ENCODE measurements around the gene ZDHHC8.
A peak's percentile ranks its signal among the peaks of the same experiment; 100 is the strongest.

Gene ZDHHC8, protein sequence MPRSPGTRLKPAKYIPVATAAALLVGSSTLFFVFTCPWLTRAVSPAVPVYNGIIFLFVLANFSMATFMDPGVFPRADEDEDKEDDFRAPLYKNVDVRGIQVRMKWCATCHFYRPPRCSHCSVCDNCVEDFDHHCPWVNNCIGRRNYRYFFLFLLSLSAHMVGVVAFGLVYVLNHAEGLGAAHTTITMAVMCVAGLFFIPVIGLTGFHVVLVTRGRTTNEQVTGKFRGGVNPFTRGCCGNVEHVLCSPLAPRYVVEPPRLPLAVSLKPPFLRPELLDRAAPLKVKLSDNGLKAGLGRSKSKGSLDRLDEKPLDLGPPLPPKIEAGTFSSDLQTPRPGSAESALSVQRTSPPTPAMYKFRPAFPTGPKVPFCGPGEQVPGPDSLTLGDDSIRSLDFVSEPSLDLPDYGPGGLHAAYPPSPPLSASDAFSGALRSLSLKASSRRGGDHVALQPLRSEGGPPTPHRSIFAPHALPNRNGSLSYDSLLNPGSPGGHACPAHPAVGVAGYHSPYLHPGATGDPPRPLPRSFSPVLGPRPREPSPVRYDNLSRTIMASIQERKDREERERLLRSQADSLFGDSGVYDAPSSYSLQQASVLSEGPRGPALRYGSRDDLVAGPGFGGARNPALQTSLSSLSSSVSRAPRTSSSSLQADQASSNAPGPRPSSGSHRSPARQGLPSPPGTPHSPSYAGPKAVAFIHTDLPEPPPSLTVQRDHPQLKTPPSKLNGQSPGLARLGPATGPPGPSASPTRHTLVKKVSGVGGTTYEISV

DNA sequence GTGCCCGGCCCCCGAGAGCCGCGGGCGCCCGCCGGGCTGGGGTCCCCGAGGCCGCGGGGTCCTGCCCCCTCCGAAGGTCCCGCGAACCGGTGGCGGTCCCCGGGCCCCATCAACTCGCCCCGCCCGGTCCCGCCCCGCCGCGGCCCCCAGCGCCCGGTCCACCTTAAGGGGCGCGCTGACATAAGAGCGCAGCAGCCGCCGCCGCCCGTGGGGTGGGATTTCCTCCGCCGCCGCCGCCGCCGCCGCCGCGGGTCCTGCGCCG is at the start of gene ZDHHC8:
TSS of gene ZDHHC8 (plus strand) at position 208 of the 262 bp plus-strand sequence. CDS start 144 bp downstream, outside the sequence.
- TF ChIP-seq GATA1 (IDR thresholded peaks at IDR 0.05; ENCODE audit: low read depth, low read length) (no peak), POLR2A (IDR thresholded peaks at IDR 0.05; ENCODE audit: low read length) (no peak)
- DNase-seq = peak in 1 of 2 experiments; percentile 43

DNA sequence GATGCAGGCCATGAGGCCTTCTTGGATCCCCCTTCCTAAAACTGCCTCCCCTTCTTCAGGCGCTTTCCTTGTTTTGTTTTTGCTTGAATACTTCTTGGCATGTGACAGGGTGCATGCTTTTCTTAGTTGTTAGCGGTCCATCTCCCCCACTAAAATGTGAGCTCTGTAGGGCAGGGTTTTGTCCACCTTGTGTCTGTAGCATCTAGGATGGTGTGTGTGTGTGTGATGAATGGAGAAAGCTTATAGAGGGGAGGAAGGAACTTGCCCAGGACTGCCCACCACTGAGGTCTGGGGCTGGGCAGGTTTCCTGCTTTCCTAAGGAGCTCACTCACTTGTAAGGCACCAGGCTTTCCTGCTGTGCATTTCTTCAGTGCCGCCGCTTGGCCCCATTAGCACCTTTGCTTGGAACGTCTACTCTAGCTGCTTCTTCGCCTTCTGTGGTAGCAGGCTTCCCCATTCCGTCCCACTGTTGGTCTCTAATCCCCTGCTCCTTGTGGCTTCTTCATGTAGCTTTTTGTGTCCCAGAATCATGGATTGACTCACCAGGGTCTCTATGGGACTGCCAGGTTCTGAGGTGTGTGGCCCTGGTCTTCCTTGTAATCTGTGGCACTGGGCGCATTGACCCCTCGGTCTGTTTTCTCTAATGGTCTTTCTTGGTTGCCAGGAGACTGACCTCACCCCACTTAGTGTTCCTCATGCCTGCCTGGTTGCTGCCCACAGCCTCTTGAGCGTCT is 48.3 kb upstream of the ZDHHC8 start:
- TF ChIP-seq GATA1 (IDR thresholded peaks at IDR 0.05; ENCODE audit: low read depth, low read length) (no peak), POLR2A (IDR thresholded peaks at IDR 0.05; ENCODE audit: low read length) (no peak)
- no peak for DNase-seq

DNA sequence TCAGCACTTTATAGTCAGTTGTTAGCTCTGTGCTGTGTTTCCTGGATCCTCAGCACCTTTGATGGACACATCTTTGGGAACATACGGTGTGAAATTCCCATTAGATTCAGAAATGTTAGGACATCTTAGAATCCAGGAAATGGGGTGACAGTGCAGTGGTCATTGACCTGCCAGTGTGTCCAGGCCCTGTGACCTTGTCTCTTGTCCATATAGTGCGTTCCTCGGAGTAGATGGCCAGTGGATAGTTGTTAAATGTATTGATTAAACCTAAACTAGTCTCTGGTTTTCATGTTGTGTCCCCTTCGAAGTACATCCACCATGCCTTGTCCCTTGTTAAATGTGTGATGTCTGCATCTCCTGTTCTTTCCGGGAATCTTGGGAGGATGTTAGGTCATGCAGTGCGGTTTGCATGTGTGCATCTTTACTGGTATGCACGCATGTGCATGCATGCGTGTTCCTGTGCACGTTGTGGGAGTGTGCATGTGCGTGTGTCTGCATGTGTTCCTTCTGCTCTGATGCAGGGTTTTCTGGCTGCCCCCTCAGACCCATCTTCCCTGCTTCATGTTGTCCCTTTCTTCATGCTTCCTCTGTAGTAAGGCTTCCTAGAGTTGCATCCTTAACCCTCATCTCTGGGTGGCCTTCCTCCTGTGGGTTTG is 47.6 kb upstream of the ZDHHC8 start:
- TF ChIP-seq GATA1 (IDR thresholded peaks at IDR 0.05; ENCODE audit: low read depth, low read length) = no peak
- no peak for TF ChIP-seq POLR2A (IDR thresholded peaks at IDR 0.05; ENCODE audit: low read length)
- DNase-seq = no peak

DNA sequence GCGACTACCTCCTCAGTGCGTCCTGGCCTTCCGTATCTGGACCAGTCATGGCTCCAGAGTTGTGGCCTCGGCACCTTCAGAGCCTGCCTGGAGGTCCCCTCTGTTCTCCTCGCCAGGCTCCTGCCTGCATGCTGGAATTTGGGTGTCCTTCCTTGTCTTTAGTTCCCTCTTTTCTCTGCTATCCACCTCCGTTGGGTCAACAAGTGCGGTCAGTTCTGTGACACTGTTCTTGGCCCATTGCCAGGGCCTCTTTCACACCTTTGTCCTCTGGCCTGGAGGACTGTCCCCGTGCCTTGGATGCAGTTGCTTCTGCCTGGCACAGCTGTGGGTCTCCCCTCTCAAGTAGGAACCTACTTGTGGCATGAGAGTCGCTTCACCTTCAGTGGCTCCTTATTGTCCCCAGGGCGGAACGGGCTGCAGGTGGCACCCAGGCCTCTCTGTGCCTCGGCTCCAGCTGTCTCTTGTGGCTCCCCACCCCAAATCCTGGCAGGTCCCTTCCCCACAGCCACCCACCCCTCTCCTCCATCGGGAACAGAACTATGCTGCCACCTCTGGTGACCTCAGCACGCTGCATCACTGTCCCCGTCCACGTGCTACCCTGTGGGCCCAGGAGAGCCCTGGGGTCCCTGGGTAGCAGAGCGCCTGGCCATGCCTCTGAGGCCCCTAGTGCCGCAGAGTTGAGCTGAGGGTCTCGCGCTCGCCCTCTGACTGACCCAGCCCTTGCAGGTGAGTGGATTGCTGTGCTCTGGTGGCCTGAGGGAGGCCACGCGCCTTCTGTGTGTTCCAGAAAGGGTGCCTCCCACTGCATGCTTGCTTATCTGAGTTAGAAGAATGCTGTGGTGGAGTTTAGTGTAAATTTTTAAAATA is 46.8 kb upstream of the ZDHHC8 start:
- no peak for TF ChIP-seq GATA1 (IDR thresholded peaks at IDR 0.05; ENCODE audit: low read depth, low read length)
- peak; percentile 36 to 43 for DNase-seq

DNA sequence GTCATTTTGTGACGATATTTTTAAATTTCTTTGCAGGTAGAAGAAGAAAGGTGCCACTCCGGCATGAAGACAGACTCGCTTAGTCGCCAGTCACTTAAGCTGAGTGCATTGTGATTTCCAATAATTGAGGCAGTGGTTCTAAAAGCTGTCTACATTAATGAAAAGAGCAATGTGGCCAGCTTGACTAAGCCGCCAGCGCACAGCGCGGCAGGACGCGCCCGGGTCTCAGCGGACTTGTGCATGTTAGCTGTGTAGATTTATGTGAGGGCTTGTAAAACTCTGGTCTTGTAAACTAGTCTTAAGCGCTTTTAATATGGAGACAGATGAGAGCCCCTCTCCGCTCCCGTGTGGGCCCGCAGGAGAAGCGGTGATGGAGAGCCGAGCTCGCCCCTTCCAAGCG is 46.0 kb upstream of the ZDHHC8 start:
- no peak for DNase-seq
- TF ChIP-seq GATA1 (IDR thresholded peaks at IDR 0.05; ENCODE audit: low read depth, low read length) = no peak
- no peak for TF ChIP-seq POLR2A (IDR thresholded peaks at IDR 0.05; ENCODE audit: low read length)

DNA sequence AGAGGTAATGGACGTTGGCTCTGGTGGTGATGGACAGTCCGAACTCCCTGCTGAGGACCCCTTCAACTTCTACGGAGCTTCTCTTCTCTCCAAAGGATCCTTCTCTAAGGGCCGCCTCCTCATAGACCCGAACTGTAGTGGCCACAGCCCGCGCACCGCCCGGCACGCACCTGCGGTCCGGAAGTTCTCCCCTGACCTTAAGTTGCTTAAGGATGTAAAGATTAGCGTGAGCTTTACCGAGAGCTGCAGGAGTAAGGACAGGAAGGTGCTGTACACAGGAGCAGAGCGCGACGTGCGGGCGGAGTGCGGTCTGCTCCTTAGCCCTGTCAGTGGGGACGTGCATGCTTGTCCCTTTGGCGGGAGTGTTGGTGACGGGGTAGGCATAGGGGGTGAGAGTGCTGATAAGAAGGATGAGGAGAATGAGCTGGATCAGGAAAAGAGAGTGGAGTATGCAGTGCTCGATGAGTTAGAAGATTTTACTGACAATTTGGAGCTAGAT is 45.5 kb upstream of the ZDHHC8 start:
- no peak for DNase-seq
- TF ChIP-seq POLR2A (IDR thresholded peaks at IDR 0.05; ENCODE audit: low read length) (no peak), GATA1 (IDR thresholded peaks at IDR 0.05; ENCODE audit: low read depth, low read length) (no peak)

DNA sequence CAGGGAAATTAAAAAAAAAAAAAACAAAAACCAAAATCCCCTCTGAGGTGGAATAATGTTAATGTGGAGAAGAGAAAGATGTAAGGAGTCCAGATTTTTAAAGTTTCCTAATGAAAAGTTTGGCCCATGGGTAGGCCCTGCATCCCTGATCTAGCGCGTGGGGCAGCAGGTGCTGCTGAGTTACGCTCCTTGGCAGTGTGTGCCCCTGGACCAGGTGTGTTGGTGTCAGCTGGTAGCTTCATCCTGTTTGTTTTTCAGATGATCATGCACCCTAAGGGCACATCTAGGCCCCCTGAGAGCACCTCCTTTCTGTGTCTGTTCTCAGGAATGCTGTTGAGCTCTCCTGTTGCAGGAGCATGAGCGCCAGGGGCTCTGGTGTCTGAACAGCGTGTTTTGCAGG is 44.8 kb upstream of the ZDHHC8 start:
- no peak for DNase-seq
- TF ChIP-seq POLR2A (IDR thresholded peaks at IDR 0.05; ENCODE audit: low read length) (no peak), GATA1 (IDR thresholded peaks at IDR 0.05; ENCODE audit: low read depth, low read length) (no peak)

DNA sequence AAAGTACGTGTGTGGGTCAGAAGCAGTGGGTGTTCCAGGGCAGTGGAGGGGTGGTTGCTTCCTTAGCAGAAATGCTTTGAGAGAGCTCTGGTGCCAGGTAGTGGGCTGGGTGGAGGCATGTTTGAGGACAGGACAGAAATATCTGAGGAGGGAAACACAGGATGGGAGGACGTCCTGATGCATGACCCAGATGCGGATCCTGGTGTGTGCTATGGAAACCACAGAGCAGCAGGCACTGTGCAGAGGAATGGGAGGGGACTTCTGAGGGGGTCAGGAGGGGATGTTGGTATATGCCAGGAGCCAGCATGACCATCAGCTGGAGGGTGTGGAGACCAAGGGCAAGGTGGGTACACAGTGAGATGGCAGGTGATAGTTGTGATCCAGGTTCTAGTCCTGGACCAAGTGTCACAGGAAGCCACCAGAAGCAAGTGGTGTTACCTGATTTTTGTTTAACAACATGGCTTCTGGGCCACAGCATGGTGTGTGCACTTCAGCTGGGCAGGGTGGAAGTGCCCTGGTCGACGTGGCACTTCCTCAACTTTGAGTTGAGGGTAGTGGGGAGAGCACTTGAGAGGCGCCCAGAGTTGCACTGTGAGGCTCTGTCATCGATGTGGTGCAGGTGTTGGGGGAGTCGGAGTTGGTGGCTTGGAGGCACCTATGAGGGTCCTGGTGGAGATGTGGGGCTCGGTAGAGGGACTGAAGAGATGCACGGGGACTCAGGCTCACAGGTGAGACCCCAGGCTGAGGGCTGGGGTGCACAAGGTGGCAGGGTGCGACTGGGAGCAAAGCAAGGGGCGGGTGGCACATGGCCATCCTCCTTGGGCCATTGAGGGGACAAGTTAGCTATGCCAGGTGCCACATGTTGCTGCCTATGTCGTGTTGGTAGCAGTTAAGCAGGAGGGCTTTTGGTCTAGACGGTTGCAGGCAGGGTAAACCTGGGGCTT is 44.0 kb upstream of the ZDHHC8 start:
- no peak for DNase-seq
- TF ChIP-seq POLR2A (IDR thresholded peaks at IDR 0.05; ENCODE audit: low read length) = no peak
- TF ChIP-seq GATA1 (IDR thresholded peaks at IDR 0.05; ENCODE audit: low read depth, low read length) = no peak

DNA sequence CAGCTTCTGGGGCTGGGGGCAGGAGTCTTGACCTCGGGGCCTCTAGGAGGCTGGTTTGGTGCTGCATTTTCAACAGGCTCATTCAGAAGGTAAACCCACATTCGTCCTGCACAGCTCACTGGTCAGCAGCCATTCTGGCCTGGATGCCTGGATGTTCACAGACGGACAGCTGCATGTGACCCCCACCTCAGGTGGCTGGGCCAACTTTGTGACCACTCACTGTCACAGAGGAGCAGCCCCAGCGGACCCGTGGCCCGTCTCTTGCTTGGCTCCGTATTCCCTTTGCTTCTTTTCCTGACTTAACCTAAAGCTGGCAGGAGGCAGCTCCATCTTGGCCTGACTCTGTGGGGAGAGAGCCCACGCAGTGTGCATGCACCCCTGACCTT is 43.3 kb upstream of the ZDHHC8 start:
- DNase-seq = no peak
- no peak for TF ChIP-seq GATA1 (IDR thresholded peaks at IDR 0.05; ENCODE audit: low read depth, low read length)
- no peak for TF ChIP-seq POLR2A (IDR thresholded peaks at IDR 0.05; ENCODE audit: low read length)

DNA sequence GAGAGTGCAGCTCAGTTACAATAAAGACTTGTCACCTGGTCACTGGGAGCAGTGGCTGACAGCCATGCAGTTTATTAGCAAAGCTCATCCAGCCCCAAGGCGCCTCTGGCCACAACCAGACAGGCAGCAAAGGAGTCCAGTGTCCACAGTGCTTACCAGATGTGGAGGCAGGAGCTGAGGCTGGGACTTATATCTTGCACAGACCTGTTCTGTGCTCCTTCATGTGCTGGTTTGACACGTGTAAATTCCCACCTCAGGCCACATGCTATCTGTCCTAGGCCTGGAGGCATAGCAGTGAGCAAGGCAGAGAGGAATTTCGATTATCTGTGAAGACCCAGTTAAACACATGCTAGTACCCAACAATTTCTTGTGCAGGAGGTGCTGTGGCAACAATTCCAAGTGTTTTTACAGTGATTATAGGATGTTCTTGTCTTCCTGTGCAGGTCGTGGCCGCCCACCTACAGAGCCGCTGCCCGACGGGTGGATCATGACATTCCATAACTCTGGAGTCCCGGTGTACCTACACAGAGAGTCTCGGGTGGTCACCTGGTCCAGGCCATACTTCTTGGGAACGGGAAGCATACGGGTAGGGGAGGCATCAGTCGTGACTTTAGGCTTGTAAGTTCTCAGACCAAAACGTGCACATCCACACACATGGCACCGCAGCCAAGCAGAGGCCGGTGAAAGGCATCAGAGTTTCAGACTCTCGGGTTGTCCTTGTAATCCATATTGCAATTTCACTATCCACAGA is 42.2 kb upstream of the ZDHHC8 start:
- DNase-seq = no peak
- no peak for TF ChIP-seq GATA1 (IDR thresholded peaks at IDR 0.05; ENCODE audit: low read depth, low read length)
- no peak for TF ChIP-seq POLR2A (IDR thresholded peaks at IDR 0.05; ENCODE audit: low read length)

DNA sequence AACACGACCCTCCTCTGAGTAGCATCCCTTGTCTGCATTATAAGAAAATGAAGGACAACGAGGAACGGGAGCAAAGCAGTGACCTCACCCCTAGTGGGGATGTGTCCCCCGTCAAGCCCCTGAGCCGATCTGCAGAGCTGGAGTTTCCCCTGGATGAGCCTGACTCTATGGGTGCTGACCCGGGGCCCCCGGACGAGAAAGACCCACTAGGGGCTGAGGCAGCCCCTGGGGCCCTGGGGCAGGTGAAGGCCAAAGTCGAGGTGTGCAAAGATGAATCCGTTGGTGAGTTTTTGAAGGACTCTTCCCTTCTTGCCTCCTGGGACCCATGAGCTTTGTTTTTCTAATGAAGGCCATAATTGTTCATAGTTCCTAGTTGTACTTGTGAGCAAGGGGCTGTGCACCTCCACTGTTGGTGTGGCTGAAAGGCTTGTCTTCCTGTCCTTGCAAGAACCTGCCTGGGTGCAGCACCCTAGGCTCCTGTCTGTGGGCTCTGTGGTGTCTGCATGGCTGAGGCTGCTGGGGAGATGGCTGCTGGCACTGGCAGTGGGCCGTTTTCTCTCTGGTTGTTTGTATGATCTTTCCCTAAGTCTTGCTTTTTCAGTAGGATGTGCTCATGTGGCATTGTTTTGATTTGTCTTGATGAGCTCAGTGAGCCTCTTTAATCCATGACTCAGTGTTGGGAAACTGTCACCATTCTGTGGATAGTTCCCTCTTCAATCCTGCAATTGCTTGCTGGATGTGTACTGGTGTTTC is 41.5 kb upstream of the ZDHHC8 start:
- no peak for DNase-seq
- TF ChIP-seq GATA1 (IDR thresholded peaks at IDR 0.05; ENCODE audit: low read depth, low read length) (no peak), POLR2A (IDR thresholded peaks at IDR 0.05; ENCODE audit: low read length) (no peak)
